HG03108 (cell line): ENCODE data around the gene KRTAP4-1.
"Not testable (repeated sequence)": the region's sequence is repeated elsewhere in the genome, so short reads cannot be mapped to it uniquely, and the experiment has no call there.

Experiments used
- ATAC-seq: cut with Tn5 transposase; IDR thresholded peaks from one replicate; pipeline ENCODE4 v1.9.1; 2021; ENCODE audit warnings: moderate library complexity; ENCODE audit not compliant: unreplicated experiment

KRTAP4-1 gene

DNA sequence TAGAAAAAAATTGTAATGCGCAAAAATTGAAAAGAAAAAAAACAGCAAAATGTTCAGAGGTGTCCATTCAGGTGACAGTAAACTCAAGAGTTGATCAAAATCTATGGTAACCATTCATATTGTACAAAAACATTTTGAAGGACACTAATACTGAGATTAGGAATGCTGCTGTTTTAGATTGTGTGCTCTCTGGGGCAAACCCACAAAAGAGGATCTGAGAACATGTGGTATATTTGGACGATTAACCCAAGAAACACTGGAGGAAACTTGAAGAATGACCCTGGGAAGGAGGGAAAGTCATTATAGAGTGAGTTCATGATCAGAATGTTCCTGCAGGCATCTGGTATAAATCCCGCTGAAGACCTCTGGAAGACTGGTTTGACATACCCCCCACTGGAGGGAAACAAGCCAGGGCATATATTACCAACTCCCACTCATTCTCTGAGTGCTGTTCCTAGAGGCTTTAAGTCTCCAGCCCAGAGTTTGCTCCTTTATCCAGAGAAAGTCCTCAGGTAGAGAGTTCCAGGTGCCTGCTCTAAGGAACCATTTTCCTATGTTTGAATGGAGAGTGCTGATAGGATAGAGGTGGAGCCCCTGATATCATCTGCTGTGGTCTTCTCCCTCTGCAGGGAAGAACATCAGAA lies 7.8 kb downstream of the KRTAP4-1 start:
- no peak for ATAC-seq

DNA sequence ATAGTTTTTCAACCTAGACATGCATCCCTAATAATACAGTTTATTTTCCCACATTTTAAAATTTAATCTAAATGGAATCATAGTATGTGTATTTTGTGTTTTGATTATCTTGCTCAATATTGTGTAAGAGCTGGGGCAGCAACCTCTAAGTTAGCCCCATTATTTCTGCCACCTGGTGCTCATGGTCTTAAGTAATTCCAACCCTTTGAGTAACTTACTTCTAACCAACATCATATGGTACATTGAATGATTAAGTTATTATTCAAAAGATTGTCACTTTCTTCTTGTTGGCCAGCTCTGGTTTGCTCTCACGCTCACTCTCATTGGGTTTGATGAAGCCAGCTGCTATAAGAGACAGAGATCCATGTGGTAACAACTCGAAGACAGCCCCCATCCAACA lies 12.8 kb downstream of the KRTAP4-1 start:
- no peak for ATAC-seq

DNA sequence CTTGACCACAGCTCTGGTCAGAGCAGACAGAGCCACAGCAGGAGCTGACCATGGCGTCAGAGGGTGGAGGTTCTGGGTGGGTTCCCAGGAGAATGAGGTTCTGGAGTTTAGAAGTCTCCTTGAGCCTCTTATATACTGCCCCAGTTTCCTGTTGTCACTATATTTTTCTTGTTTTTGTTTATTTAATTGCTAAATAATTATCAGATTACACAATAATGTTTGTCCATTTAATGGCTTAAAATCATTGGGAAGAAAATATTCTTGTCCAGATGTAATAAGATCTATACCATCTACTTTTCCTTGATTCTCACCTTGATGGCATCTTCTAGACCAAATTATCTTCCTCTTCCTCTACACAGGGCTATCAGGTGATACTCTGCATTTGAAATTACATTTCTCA lies 16.6 kb downstream of the KRTAP4-1 start, which contains the start of gene KRTAP4-3:
TSS of gene KRTAP4-3 (minus strand) at position 101 of the 400 bp plus-strand sequence. CDS start at position 52, 49 bp downstream.
- no peak for ATAC-seq

- ATAC-seq = no peak
Measured at GRCh38 chr17:41167561-41167960, 17.1 kb downstream of the KRTAP4-1 start.

GRCh38 chr17:41163828-41164227 lies 20.9 kb downstream of the KRTAP4-1 start:
- no peak for ATAC-seq

GRCh38 chr17:41160648-41161047 lies 24.1 kb downstream of the KRTAP4-1 start, which contains the start of gene KRTAP4-4:
Gene KRTAP4-4, minus strand, starts transcription at chr17:41160748. Its CDS starts 57 bp downstream, at chr17:41160691.
- no peak for ATAC-seq

- ATAC-seq = not testable (repeated sequence)
Measured at GRCh38 chr17:41160190-41160589, 24.5 kb downstream of the KRTAP4-1 start.

- no peak for ATAC-seq
Measured at GRCh38 chr17:41153856-41154255, 30.9 kb downstream of the KRTAP4-1 start.

GRCh38 chr17:41151525-41151924 lies 33.2 kb downstream of the KRTAP4-1 start:
- ATAC-seq = no peak

- no peak for ATAC-seq
Measured at GRCh38 chr17:41150026-41150425, 34.7 kb downstream of the KRTAP4-1 start.

- ATAC-seq = no peak
Measured at GRCh38 chr17:41149652-41149985, 35.1 kb downstream of the KRTAP4-1 start, which contains the start of gene KRTAP4-5. Gene KRTAP4-5, minus strand, starts transcription at chr17:41149825. Its CDS starts 58 bp downstream, at chr17:41149767.

DNA sequence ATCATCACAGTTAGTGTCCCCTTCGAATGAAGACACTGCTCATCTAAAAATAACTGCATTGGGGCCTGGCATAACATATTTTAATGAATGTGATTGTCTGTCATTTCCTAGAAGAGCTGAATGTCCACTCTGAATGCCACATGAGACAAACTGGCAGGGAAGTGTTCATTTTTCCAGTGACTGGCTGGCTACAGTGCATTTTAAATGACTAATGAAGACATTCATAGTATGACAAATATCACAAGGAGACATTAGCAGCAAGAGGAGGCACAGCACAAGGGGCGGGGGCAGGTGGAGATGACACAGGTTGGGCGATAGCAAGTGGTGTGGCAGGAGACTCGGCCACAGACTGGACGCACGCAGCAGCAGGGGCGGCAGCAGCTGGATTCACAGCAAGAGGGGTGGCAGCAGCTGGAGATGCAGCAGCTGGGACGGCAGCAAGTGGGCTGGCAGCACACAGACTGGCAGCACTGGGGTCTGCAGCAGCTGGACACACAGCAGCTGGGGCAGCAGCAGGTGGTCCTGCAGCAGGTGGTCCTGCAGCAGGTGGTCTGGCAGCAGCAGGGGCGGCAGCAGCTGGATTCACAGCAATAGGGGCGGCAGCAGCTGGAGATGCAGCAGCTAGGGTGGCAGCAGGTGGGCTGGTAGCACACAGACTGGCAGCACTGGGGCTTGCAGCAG lies 35.6 kb downstream of the KRTAP4-1 start:
- not testable (repeated sequence) for ATAC-seq

DNA sequence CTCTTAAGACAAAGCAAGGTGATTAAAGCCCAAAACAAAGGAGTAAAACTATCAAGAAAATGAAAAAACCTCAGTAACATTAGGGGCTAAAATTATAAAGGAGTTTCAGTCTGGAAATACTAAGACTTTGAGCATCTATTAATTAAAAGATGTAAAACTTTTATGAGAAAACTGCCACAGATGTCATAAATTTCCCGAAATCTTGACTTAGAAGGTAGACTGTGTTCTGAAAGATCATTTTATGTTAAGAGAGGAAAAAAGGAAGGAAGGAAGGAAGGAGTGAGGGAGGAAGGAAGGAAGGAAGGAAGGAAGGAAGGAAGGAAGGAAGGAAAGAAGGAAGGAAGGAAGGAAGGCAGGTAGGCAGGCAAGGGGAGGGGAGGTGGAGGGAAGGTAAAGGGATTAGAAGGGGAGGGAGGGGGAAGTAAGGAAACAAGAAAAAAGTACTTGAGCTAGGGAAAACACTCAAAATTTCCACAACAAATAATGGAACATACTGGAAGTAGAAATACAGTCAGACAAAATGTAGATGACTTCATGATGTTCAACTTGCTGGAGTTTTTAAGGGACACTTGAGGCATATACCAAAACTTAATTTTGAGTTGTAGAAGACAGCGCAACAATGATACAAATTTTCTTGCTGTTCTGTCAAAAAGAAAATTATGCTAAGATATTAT lies 37.0 kb downstream of the KRTAP4-1 start:
- no peak for ATAC-seq

- ATAC-seq = no peak
Measured at GRCh38 chr17:41145261-41145660, 39.5 kb downstream of the KRTAP4-1 start.

DNA sequence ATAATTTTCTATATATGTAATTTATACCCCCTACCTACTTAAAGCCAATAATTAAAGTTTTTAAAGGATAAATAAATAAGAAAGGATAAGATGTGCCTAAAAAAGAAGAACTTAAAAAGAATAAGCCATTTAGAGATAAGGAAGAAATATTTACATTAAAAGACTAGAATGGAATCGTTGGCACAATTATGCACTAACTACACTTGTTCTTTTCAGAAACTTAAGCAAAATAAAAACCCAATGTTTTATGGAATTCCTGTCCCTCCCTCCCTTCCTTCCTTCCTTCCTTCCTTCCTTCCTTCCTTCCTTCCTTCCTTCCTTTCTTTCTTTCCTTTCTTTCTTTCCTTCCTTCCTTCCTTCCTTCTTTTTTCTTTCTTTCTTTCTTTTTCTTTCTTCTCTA lies 39.9 kb downstream of the KRTAP4-1 start:
- no peak for ATAC-seq

DNA sequence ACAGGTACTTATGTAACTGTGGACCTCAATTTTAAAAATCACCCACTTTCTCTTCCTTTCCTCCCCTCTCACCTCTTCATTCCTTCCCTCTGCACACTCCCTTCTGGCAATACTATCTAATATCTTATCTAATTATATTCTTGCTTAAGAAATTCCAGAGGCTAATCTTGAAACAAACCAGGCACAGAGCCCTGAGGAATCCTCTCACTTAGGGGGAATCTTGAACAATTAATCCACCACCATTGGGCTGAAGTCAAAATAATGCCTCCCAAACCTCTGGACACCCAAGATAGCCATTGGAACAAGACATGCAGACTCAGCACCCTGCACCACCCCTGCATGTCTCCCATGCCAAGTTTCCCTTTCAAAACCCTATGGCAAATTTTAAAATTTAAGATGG lies 43.4 kb downstream of the KRTAP4-1 start:
- no peak for ATAC-seq

GRCh38 chr17:41140360-41141131 lies 44.2 kb downstream of the KRTAP4-1 start, which contains the start of gene KRTAP4-6:
Gene KRTAP4-6, minus strand, starts transcription at chr17:41140544. Its CDS starts 57 bp downstream, at chr17:41140487.
- ATAC-seq = no peak

DNA sequence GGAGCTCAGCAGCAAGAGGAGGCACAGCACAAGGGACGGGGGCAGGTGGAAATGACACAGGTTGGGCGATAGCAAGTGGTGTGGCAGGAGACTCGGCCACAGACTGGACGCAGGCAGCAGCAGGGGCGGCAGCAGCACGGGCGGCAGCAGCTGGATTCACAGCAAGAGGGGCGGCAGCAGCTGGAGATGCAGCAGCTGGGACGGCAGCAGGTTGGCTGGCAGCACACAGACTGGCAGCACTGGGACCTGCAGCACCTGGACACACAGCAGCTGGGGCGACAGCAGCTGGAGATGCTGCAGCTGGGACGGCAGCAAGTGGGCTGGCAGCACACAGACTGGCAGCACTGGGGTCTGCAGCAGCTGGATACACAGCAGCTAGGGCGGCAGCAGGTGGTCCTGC lies 44.8 kb downstream of the KRTAP4-1 start:
- not testable (repeated sequence) for ATAC-seq
